Measurements from ENCODE around the gene FHIT. TPM values are rescaled to one million over a fixed set of nuclear protein-coding genes. Genes with fewer than 3 reads are reported as not detected.

The FHIT gene
- total RNA-seq, 1 donor from 2014 or later, result 5.7 TPM

GRCh38 chr3:60932643-60933042 lies 318.6 kb downstream of the FHIT start:
- H3K27ac ChIP-seq, result no peak overlapping the region
- H3K79me2 ChIP-seq (ENCODE audit: low read depth), result no peaks in the 10 kb centered on the region
- no peak overlapping the region for H3K4me3 ChIP-seq
- no peaks in the 10 kb centered on the region for H3K9me3 Mint-ChIP-seq
- H4K20me1 ChIP-seq (ENCODE audit: low read depth), result no peaks in the 10 kb centered on the region
- H3K27ac Mint-ChIP-seq, result no peak overlapping the region
- H3K4me1 ChIP-seq, result no peaks in the 10 kb centered on the region
- H2AFZ ChIP-seq (replicated peaks), result no peak overlapping the region
- H3K36me3 ChIP-seq, result no peaks in the 10 kb centered on the region
- no peaks in the 10 kb centered on the region for H3K27me3 ChIP-seq
- H3K9ac ChIP-seq, result no peak overlapping the region
- no peak overlapping the region for H3K4me2 ChIP-seq
- no peaks in the 10 kb centered on the region for H3K27me3 Mint-ChIP-seq (ENCODE audit: insufficient read depth, low read depth)
- TF ChIP-seq EZH2phosphoT487 (IDR thresholded peaks at IDR 0.05) (no peak), EZH2 (IDR thresholded peaks at IDR 0.05) (no peak)
- no peaks in the 10 kb centered on the region for H3K4me1 Mint-ChIP-seq
- H3K36me3 Mint-ChIP-seq, result no peaks in the 10 kb centered on the region
- no peak for DNase-seq (ENCODE audit: low spot score)
- H3K9me3 ChIP-seq (ENCODE audit: low read depth), result no peaks in the 10 kb centered on the region
- no peak overlapping the region for H3K4me3 Mint-ChIP-seq
- H3F3A ChIP-seq (ENCODE audit: low read depth), result no peaks in the 10 kb centered on the region

GRCh38 chr3:60932170-60932569 lies 319.1 kb downstream of the FHIT start:
- H3K9me3 ChIP-seq (ENCODE audit: low read depth), result no peaks in the 10 kb centered on the region
- Mint-ChIP-seq H3K36me3 (no peaks in the 10 kb centered on the region), H3K4me3 (no peak overlapping the region), H3K4me1 (no peaks in the 10 kb centered on the region), H3K27me3 (ENCODE audit: insufficient read depth, low read depth) (peaks cover under 1% of the 10 kb centered on the region), H3K9me3 (no peaks in the 10 kb centered on the region), H3K27ac (no peak overlapping the region)
- no peaks in the 10 kb centered on the region for H3F3A ChIP-seq (ENCODE audit: low read depth)
- no peaks in the 10 kb centered on the region for H4K20me1 ChIP-seq (ENCODE audit: low read depth)
- no peaks in the 10 kb centered on the region for H3K36me3 ChIP-seq
- H3K4me2 ChIP-seq, result no peak overlapping the region
- H3K27ac ChIP-seq, result no peak overlapping the region
- H3K4me1 ChIP-seq, result no peaks in the 10 kb centered on the region
- DNase-seq (ENCODE audit: low spot score), result no peak
- no peaks in the 10 kb centered on the region for H3K27me3 ChIP-seq
- no peak overlapping the region for H3K4me3 ChIP-seq
- no peak overlapping the region for H2AFZ ChIP-seq (replicated peaks)
- TF ChIP-seq EZH2phosphoT487 (IDR thresholded peaks at IDR 0.05) (no peak), EZH2 (IDR thresholded peaks at IDR 0.05) (no peak), CTCF (IDR thresholded peaks at IDR 0.05) (no peak)
- no peaks in the 10 kb centered on the region for H3K79me2 ChIP-seq (ENCODE audit: low read depth)
- no peak overlapping the region for H3K9ac ChIP-seq

DNA sequence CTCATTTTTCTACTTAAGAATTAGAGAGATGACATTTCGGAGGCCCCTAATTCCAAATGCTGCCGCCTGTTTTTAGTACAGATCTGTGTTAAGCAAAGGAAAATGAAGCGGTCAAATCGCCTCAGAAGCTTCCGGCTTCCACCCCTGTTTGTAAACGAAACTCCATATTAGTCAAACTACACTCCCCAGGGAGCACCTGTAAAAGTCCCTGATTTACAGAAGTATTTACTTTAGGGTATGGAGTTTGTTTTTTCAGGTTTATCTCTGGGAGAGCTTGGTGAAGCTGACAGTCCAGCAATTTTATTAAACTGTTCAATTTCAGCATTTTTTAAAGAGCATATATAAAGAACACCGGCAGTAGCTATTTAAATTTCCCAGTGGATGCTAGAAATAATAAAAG lies 319.8 kb downstream of the FHIT start:
- Histone ChIP-seq H3K4me3 (no peak overlapping the region), H3K27ac (no peak overlapping the region), H3K36me3 (no peaks in the 10 kb centered on the region), H4K20me1 (ENCODE audit: low read depth) (no peaks in the 10 kb centered on the region), H3K9me3 (ENCODE audit: low read depth) (no peaks in the 10 kb centered on the region), H2AFZ (replicated peaks) (no peak overlapping the region), H3K4me2 (no peak overlapping the region), H3F3A (ENCODE audit: low read depth) (no peaks in the 10 kb centered on the region), H3K79me2 (ENCODE audit: low read depth) (no peaks in the 10 kb centered on the region), H3K4me1 (no peaks in the 10 kb centered on the region), H3K27me3 (no peaks in the 10 kb centered on the region), H3K9ac (no peak overlapping the region)
- H3K4me3 Mint-ChIP-seq, result no peak overlapping the region
- TF ChIP-seq CTCF (IDR thresholded peaks at IDR 0.05) (no peak), EZH2 (IDR thresholded peaks at IDR 0.05) (no peak), EZH2phosphoT487 (IDR thresholded peaks at IDR 0.05) (no peak)
- DNase-seq (ENCODE audit: low spot score), result no peak
- no peak overlapping the region for H3K27ac Mint-ChIP-seq
- H3K36me3 Mint-ChIP-seq, result no peaks in the 10 kb centered on the region
- H3K9me3 Mint-ChIP-seq, result peaks cover 4% of the 10 kb centered on the region
- no peaks in the 10 kb centered on the region for H3K4me1 Mint-ChIP-seq
- peaks cover 2% of the 10 kb centered on the region for H3K27me3 Mint-ChIP-seq (ENCODE audit: insufficient read depth, low read depth)

DNA sequence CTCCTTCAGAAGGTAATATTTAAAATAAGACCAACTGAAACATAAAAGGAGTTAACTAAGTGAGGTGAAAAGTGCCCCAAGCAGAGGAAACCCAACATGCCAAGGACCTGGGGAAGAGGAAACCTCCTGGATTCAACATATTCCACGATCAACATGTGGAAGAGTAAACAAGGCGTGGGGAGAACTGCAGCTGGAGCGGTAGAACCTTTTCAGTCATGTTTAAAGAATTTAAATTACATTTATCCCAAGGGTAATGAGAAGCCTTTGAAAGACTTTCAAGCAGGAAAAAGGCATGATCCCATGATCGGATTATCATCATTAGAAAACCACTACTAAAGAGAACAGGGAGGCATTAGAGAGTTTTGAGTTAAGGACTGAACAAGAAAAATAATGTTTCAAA lies 330.7 kb downstream of the FHIT start:
- TF ChIP-seq EZH2phosphoT487 (IDR thresholded peaks at IDR 0.05) (no peak), EZH2 (IDR thresholded peaks at IDR 0.05) (no peak), CTCF (IDR thresholded peaks at IDR 0.05) (no peak)
- no peak for DNase-seq (ENCODE audit: low spot score)
- no peaks in the 10 kb centered on the region for H3K79me2 ChIP-seq (ENCODE audit: low read depth)
- H3K9me3 ChIP-seq (ENCODE audit: low read depth), result no peaks in the 10 kb centered on the region
- no peak overlapping the region for H3K4me3 Mint-ChIP-seq
- no peak overlapping the region for H3K27ac Mint-ChIP-seq
- no peaks in the 10 kb centered on the region for H3K4me1 ChIP-seq
- H3K9me3 Mint-ChIP-seq, result peaks cover 6% of the 10 kb centered on the region
- H3K4me1 Mint-ChIP-seq, result no peaks in the 10 kb centered on the region
- no peak overlapping the region for H3K27ac ChIP-seq
- no peaks in the 10 kb centered on the region for H3K36me3 Mint-ChIP-seq
- H3F3A ChIP-seq (ENCODE audit: low read depth), result no peaks in the 10 kb centered on the region
- H3K36me3 ChIP-seq, result no peaks in the 10 kb centered on the region
- H3K4me2 ChIP-seq, result no peak overlapping the region
- no peak overlapping the region for H3K4me3 ChIP-seq
- H4K20me1 ChIP-seq (ENCODE audit: low read depth), result no peaks in the 10 kb centered on the region
- no peaks in the 10 kb centered on the region for H3K27me3 Mint-ChIP-seq (ENCODE audit: insufficient read depth, low read depth)
- H3K9ac ChIP-seq, result no peak overlapping the region
- no peak overlapping the region for H2AFZ ChIP-seq (replicated peaks)
- H3K27me3 ChIP-seq, result no peaks in the 10 kb centered on the region

Measured in neural progenitor cell (in vitro differentiated cells).